A549 (cell line): ENCODE results near the gene TSPAN1. TPM values are rescaled to one million over a fixed set of nuclear protein-coding genes. Genes with fewer than 3 reads are reported as not detected.

Experiments used
- ATAC-seq, 2 experiments: fragments of 200-7000 bp in 1 of 2; fragments of >200 bp in 1 of 2; cut with Nextera tagmentation in 1 of 2; cut with Tn5 transposase in 1 of 2; 3 replicates each; pipeline versions ENCODE4 v1.8.0 to v1.9.1; 2018 to 2020; ENCODE audit warnings: mild to moderate bottlenecking in 1 of 2, moderate library complexity in 1 of 2
- CTCF ChIA-PET: fragments of 300-600 bp; sonication (Branson Sonifier 250); formaldehyde crosslinking; extraction: SDS; loops from one replicate; lab custom pipeline; 2021; ENCODE audit warnings: antibody characterized with exemption, inconsistent platforms; lab: Yijun Ruan, JAX
- POLR2A ChIA-PET: fragments of 350-600 bp; formaldehyde crosslinking; extraction: SDS; loops from one replicate; lab custom pipeline; 2021; ENCODE audit warnings: antibody characterized with exemption, inconsistent platforms; lab: Yijun Ruan, JAX
- DNase-seq, 2 experiments: peaks; one replicate each; pipeline versions ENCODE4 v3.0.0 to v3.0.0-alpha.2; 2011 to 2016; ENCODE audit warnings: low read depth in 1 of 2, low spot score in 1 of 2
- FAIRE-seq: peaks from 2 replicates; lab custom pipeline; 2011; peaks lifted over from hg19 to GRCh38; lab: Jason Lieb, UNC
- H3K27ac ChIP-seq, 2 experiments: fragments of >200 bp; sonication (Bioruptor Twin); formaldehyde crosslinking; 3 replicates each; pipeline ENCODE4 v1.5.1; 2016 to 2017
- H3K4me1 ChIP-seq: fragments of >200 bp; sonication (Bioruptor Twin); formaldehyde crosslinking; 3 replicates; pipeline ENCODE4 v1.6.1; 2016
- H3K4me2 ChIP-seq: fragments of >200 bp; sonication (Bioruptor Twin); formaldehyde crosslinking; 3 replicates; pipeline ENCODE4 v1.6.1; 2016
- H3K4me3 ChIP-seq: fragments of >200 bp; sonication (Bioruptor Twin); formaldehyde crosslinking; 3 replicates; pipeline ENCODE4 v1.5.1; 2016
- H3K9me3 ChIP-seq: fragments of >200 bp; sonication (Bioruptor Twin); formaldehyde crosslinking; 3 replicates; pipeline ENCODE4 v1.6.1; 2016
- BHLHE40 ChIP-seq: IDR thresholded peaks from 2 replicates; pipeline ENCODE4 v1.6.1; 2012; ENCODE audit warnings: low read depth, low read length, inconsistent platforms
- CEBPB ChIP-seq, 2 experiments: fragments of >200 bp in 1 of 2; sonication (Bioruptor Twin) in 1 of 2; formaldehyde crosslinking in 1 of 2; IDR thresholded peaks; 2 replicates each; pipeline ENCODE4 v1.6.1; 2012 to 2016
- CHD2 ChIP-seq: fragments of 150-350 bp; IDR thresholded peaks from 2 replicates; pipeline ENCODE4 v1.6.1; 2014; ENCODE audit warnings: low read length; ENCODE audit not compliant: partially characterized antibody
- CHD4 ChIP-seq: fragments of 200-600 bp; sonication (generic); IDR thresholded peaks from 2 replicates; pipeline ENCODE4 v1.6.1; 2016; ENCODE audit warnings: antibody characterized with exemption, mild to moderate bottlenecking, borderline replicate concordance
- E2F6 ChIP-seq: IDR thresholded peaks from 2 replicates; pipeline ENCODE4 v1.6.1; 2012; ENCODE audit warnings: low read depth, borderline replicate concordance
- EHF ChIP-seq: fragments of 250-450 bp; sonication (Bioruptor Pico); IDR thresholded peaks from 2 replicates; pipeline ENCODE4 v1.5.0; 2020; ENCODE audit warnings: mild to moderate bottlenecking
- EP300 ChIP-seq, 2 experiments: fragments of >200 bp; sonication (Bioruptor Twin); formaldehyde crosslinking; IDR thresholded peaks; 2 replicates in 1 of 2; 3 replicates in 1 of 2; pipeline ENCODE4 v1.6.1; 2016 to 2017
- JUN ChIP-seq, 2 experiments: fragments of >200 bp; sonication (Bioruptor Twin); formaldehyde crosslinking; IDR thresholded peaks; 2 replicates in 1 of 2; 3 replicates in 1 of 2; pipeline ENCODE4 v1.6.1; 2016 to 2017
- KDM1A ChIP-seq: fragments of 200-600 bp; sonication (generic); IDR thresholded peaks from 2 replicates; pipeline ENCODE4 v1.6.1; 2016; ENCODE audit warnings: low read depth, mild to moderate bottlenecking
- MAX ChIP-seq: IDR thresholded peaks from 2 replicates; pipeline ENCODE4 v1.6.1; 2012
- MAZ ChIP-seq: fragments of 150-350 bp; IDR thresholded peaks from 2 replicates; pipeline ENCODE4 v1.6.1; 2014; ENCODE audit warnings: antibody characterized with exemption, low read depth, low read length, borderline replicate concordance
- MYC ChIP-seq: IDR thresholded peaks from 2 replicates; pipeline ENCODE4 v1.6.1; 2012; ENCODE audit warnings: mild to moderate bottlenecking, inconsistent platforms, low read length, improper control_type of control experiment, borderline replicate concordance
- NFE2L2 ChIP-seq: fragments of 150-350 bp; conservative IDR thresholded peaks from 2 replicates; pipeline ENCODE4 v1.6.1; 2014; ENCODE audit warnings: low read length
- NPAS2 ChIP-seq: fragments of 250-450 bp; sonication (Bioruptor Pico); IDR thresholded peaks from 2 replicates; pipeline ENCODE4 v1.8.0; 2022; ENCODE audit warnings: mild to moderate bottlenecking, moderate library complexity, borderline replicate concordance
- PHF8 ChIP-seq: fragments of 200-600 bp; sonication (generic); IDR thresholded peaks from 2 replicates; pipeline ENCODE4 v1.6.1; 2016; ENCODE audit warnings: low read depth, mild to moderate bottlenecking, antibody characterized with exemption, moderate library complexity, borderline replicate concordance
- POLR2A ChIP-seq: IDR thresholded peaks from 2 replicates; pipeline ENCODE4 v1.6.1; 2012; ENCODE audit warnings: mild to moderate bottlenecking, low read length
- POLR2AphosphoS2 ChIP-seq: conservative IDR thresholded peaks from 2 replicates; pipeline ENCODE4 v1.6.1; 2012; ENCODE audit warnings: low read length, improper control_type of control experiment, inconsistent platforms
- REST ChIP-seq: fragments of 200-600 bp; sonication (generic); IDR thresholded peaks from 2 replicates; pipeline ENCODE4 v1.6.1; 2016; ENCODE audit warnings: antibody characterized with exemption, mild to moderate bottlenecking, moderate library complexity
- RFX5 ChIP-seq: fragments of 450-650 bp; IDR thresholded peaks from 2 replicates; pipeline ENCODE4 v1.7.1; 2014; ENCODE audit warnings: antibody characterized with exemption, mild to moderate bottlenecking, moderate library complexity
- TFCP2L1 ChIP-seq: fragments of 250-450 bp; sonication (Bioruptor Pico); IDR thresholded peaks from 2 replicates; pipeline ENCODE4 v1.5.0; 2021; ENCODE audit warnings: mild to moderate bottlenecking
- TP53 ChIP-seq: fragments of 250-450 bp; sonication (Bioruptor Pico); IDR thresholded peaks from 2 replicates; pipeline ENCODE4 v1.5.0; 2021; ENCODE audit warnings: mild to moderate bottlenecking, moderate library complexity
- USF2 ChIP-seq: fragments of 450-650 bp; IDR thresholded peaks from 2 replicates; pipeline ENCODE4 v1.6.1; 2014; ENCODE audit warnings: antibody characterized with exemption
- ZFP36 ChIP-seq: fragments of 450-650 bp; IDR thresholded peaks from 2 replicates; pipeline ENCODE4 v1.6.1; 2014; ENCODE audit warnings: borderline replicate concordance; ENCODE audit not compliant: partially characterized antibody
- ZSCAN20 ChIP-seq: fragments of 250-450 bp; sonication (Bioruptor Pico); IDR thresholded peaks from 2 replicates; pipeline ENCODE4 v1.8.0; 2022; ENCODE audit warnings: mild to moderate bottlenecking, moderate library complexity
- WGBS: methylation state at CpG from one replicate; pipeline ENCODE4 v1.1.6; 2017; ENCODE audit errors: missing lambda C conversion rate; 5-methylcytosine and 5-hydroxymethylcytosine counted together
- polyA plus RNA-seq, 4 experiments: library from polyadenylated mRNA; depleted of rRNA in 3 of 4; stranded (reverse); fragments of >200 nt; fragmentation: RNase III in 1 of 4; extraction: RNeasy Plus Mini Kit Qiagen cat#74134 plus additional on column Dnase treatment in 1 of 4; gene quantifications; 2 replicates in 3 of 4; 3 replicates in 1 of 4; pipeline ENCODE4 v1.2.3, GENCODE V29; 2011 to 2017

The TSPAN1 gene
- polyA plus RNA-seq, 2 of the 4 experiments (the other 2 are of a cell fraction): 2.1 TPM

GRCh38 chr1:46153228-46153627, 21.7 kb upstream of the TSPAN1 start:
- CTCF ChIA-PET: no interaction called here
- Histone ChIP-seq H3K9me3 (no peaks in the 10 kb centered on the region), H3K4me2 (no peak overlapping the region), H3K27ac (no peak overlapping the region), H3K4me1 (no peaks in the 10 kb centered on the region), H3K4me3 (no peak overlapping the region)
- FAIRE-seq (no peak), ATAC-seq (no peak), DNase-seq (no peak)
- WGBS: 75% methylated on average over 1 of the region's 1 CpG
- TF ChIP-seq TFCP2L1: no peak
- no peak for TF ChIP-seq EHF
- TF ChIP-seq NFE2L2: no peak
- no peak for TF ChIP-seq KDM1A
- no peak for TF ChIP-seq E2F6
- TF ChIP-seq CHD4: no peak
- no peak for TF ChIP-seq TP53
- no peak for TF ChIP-seq ZSCAN20 (CRISPR knock-in tag)
- no peak for TF ChIP-seq POLR2A
- no peak for TF ChIP-seq ZFP36
- TF ChIP-seq MYC: no peak
- no peak for TF ChIP-seq CEBPB (IDR thresholded peaks at IDR 0.05)
- TF ChIP-seq PHF8: no peak
- TF ChIP-seq JUN (IDR thresholded peaks at IDR 0.05): no peak
- TF ChIP-seq USF2: no peak
- no peak for TF ChIP-seq NPAS2 (CRISPR knock-in tag)
- TF ChIP-seq CHD2: no peak
- TF ChIP-seq MAZ: no peak
- POLR2A ChIA-PET: no interaction called here

- WGBS: 71% methylated on average over 1 of the region's 1 CpG
- CTCF ChIA-PET: no interaction called here
Measured at GRCh38 chr1:46153732-46154131, 21.2 kb upstream of the TSPAN1 start.

More at GRCh38 chr1:46153732-46154131, 21.2 kb upstream of the TSPAN1 start:
- H3K27ac ChIP-seq: no peak overlapping the region
- no peaks in the 10 kb centered on the region for H3K4me1 ChIP-seq
- no peak for TF ChIP-seq CHD2
- no peak for TF ChIP-seq EP300 (IDR thresholded peaks at IDR 0.05)
- TF ChIP-seq NPAS2 (CRISPR knock-in tag): no peak
- no peak for TF ChIP-seq PHF8
- no peak for TF ChIP-seq BHLHE40
- TF ChIP-seq MAX: no peak
- TF ChIP-seq CEBPB (IDR thresholded peaks at IDR 0.05): no peak
- TF ChIP-seq RFX5: no peak
- no peak for TF ChIP-seq POLR2AphosphoS2
- no peak for TF ChIP-seq REST
- H3K4me2 ChIP-seq: no peak overlapping the region
- no peak overlapping the region for H3K4me3 ChIP-seq
- POLR2A ChIA-PET: no interaction called here
- DNase-seq: no peak
- H3K9me3 ChIP-seq: no peaks in the 10 kb centered on the region
- ATAC-seq: no peak
- FAIRE-seq: no peak
